GM21737 (cell line): ENCODE results near the gene DYSF.

Experiments used
- ATAC-seq: cut with Tn5 transposase; IDR thresholded peaks from one replicate; pipeline ENCODE4 v1.9.1; 2021; ENCODE audit warnings: mild to moderate bottlenecking, moderate library complexity; ENCODE audit not compliant: unreplicated experiment

DYSF gene

GRCh38 chr2:71697106-71698004, 244.0 kb downstream of the DYSF start:
- ATAC-seq, result no peak

- no peak for ATAC-seq
These were observed 246.1 kb downstream of the DYSF start for GRCh38 chr2:71699428-71699827.

- no peak for ATAC-seq
These were observed 246.8 kb downstream of the DYSF start for GRCh38 chr2:71700041-71700657.

- no peak for ATAC-seq
These were observed 247.5 kb downstream of the DYSF start for GRCh38 chr2:71700658-71701397.

GRCh38 chr2:71702071-71702970, 249.0 kb downstream of the DYSF start:
- ATAC-seq, result no peak

GRCh38 chr2:71702971-71703898, 249.9 kb downstream of the DYSF start:
- ATAC-seq, result no peak

- ATAC-seq, result no peak
These were observed 250.8 kb downstream of the DYSF start for GRCh38 chr2:71704131-71704561.

GRCh38 chr2:71704688-71705087, 251.3 kb downstream of the DYSF start:
- no peak for ATAC-seq

GRCh38 chr2:71705171-71705960, 252.0 kb downstream of the DYSF start:
- ATAC-seq, result no peak

- no peak for ATAC-seq
These were observed 252.8 kb downstream of the DYSF start for GRCh38 chr2:71706121-71706520.

GRCh38 chr2:71706836-71707235, 253.5 kb downstream of the DYSF start:
- ATAC-seq, result no peak

- no peak for ATAC-seq
These were observed 257.2 kb downstream of the DYSF start for GRCh38 chr2:71710367-71711132.

- ATAC-seq, result no peak
These were observed 257.9 kb downstream of the DYSF start for GRCh38 chr2:71711133-71711855.

- no peak for ATAC-seq
These were observed 258.9 kb downstream of the DYSF start for GRCh38 chr2:71712158-71712818.

GRCh38 chr2:71713581-71714580, 260.5 kb downstream of the DYSF start:
- no peak for ATAC-seq
